ENCODE measurements around the gene TRIO. TPM values are rescaled to one million over a fixed set of nuclear protein-coding genes. Genes with fewer than 3 reads are reported as not detected.
"Not testable (repeated sequence)": the region's sequence is repeated elsewhere in the genome, so short reads cannot be mapped to it uniquely, and the experiment has no call there.

The TRIO gene
- total RNA-seq, 3 donors from 2014 or later (not counting 1 experiment from before 2014, with no cell fraction given) = 84.6 to 136 (median 94.3) TPM

DNA sequence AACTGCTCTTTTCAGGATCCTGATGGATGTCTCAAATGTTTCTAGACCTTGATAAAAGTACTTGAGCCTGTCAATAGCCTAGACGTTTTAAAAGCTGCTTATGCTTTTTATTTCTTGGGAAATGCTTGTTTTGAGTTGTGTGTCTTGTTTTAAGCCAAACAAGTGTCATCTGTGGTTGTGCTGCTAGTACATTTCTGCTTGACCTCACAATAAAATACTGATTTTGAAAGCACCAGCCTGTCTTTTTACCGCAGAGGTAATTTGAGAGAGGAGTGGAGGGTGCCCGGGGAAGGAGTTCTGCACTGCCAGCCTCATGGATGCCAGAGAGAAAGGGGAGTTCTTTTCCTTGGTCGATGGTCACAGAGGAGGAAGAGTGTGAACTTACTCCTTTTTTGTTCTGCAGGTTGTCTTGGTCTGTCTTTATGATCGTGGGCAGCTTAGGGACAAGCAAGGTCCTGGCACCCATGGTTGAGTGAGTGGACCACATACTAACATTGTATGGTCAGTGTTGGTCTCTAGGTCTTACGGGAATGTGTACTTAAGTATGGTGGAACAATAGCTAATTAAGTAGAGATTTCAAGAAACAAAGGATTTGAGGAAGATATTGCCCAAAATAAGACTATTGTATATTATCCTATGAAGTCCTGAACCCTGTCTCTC is 61.0 kb downstream of the TRIO start:
- no peaks in the 10 kb centered on the region for H3K36me3 Mint-ChIP-seq
- Histone ChIP-seq H3K27ac (ENCODE audit: low read length) (no peak overlapping the region), H3K4me3 (ENCODE audit: low read length) (no peak overlapping the region), H3K27me3 (ENCODE audit: control insufficient read depth, insufficient read depth, low read length) (no peaks in the 10 kb centered on the region), H3K36me3 (ENCODE audit: control insufficient read depth, insufficient read depth, low read length) (no peaks in the 10 kb centered on the region), H3K4me1 (ENCODE audit: control insufficient read depth, insufficient read depth, low read length) (peaks cover 30% of the 10 kb centered on the region), H3K9me3 (ENCODE audit: control insufficient read depth, insufficient read depth, low read length) (no peaks in the 10 kb centered on the region)
- 68% methylated on average over 6 of the region's 6 CpGs for WGBS (ENCODE audit: insufficient coverage)
- no peak for DNase-seq
- intact Hi-C loops (cut with micrococcal nuclease) = no loop called here
- H3K9me3 Mint-ChIP-seq = no peaks in the 10 kb centered on the region
- H3K27ac Mint-ChIP-seq = peak overlapping the region; percentile 59 to 90
- no peak for ATAC-seq
- peak overlapping the region; percentile 82 for H3K4me3 Mint-ChIP-seq
- H3K27me3 Mint-ChIP-seq (ENCODE audit: low read depth in 2 of 2) = no peaks in the 10 kb centered on the region
- TF ChIP-seq, protein P1, sequence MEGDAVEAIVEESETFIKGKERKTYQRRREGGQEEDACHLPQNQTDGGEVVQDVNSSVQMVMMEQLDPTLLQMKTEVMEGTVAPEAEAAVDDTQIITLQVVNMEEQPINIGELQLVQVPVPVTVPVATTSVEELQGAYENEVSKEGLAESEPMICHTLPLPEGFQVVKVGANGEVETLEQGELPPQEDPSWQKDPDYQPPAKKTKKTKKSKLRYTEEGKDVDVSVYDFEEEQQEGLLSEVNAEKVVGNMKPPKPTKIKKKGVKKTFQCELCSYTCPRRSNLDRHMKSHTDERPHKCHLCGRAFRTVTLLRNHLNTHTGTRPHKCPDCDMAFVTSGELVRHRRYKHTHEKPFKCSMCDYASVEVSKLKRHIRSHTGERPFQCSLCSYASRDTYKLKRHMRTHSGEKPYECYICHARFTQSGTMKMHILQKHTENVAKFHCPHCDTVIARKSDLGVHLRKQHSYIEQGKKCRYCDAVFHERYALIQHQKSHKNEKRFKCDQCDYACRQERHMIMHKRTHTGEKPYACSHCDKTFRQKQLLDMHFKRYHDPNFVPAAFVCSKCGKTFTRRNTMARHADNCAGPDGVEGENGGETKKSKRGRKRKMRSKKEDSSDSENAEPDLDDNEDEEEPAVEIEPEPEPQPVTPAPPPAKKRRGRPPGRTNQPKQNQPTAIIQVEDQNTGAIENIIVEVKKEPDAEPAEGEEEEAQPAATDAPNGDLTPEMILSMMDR (IDR thresholded peaks at IDR 0.05) = no peak
- H3K4me1 Mint-ChIP-seq = peaks cover 39 to 71% of the 10 kb centered on the region in 2 donors

DNA sequence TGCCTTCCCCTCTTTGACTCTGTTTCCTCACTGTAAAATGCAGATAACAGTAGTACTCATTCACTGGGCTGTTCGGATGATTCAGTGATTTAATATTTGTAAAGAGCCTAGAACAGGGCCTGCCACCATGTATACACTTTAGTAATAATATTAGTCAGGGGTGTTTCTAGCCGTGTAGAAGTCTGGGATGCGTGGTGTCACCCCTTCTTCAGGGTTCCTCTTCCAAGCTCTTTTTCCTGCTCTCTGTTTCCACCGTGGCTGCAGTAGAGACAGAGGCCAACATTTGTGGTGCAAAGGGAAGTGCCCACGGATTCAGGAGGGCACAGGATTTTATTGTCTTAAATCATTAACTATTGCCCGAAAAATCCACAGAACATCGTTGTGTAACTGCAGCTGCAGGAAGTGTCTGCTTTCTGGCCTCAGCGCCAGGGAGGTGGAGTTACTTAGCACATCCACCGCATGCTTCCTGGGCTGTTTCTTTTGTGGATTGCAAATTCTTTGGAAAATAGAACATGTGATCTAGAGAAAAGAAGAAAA is 61.7 kb downstream of the TRIO start:
- H3K9me3 Mint-ChIP-seq = no peaks in the 10 kb centered on the region
- peak in 2 of 3 donors; percentile 27 to 52 for ATAC-seq

GRCh38 chr5:14206028-14206725 is 63.0 kb downstream of the TRIO start:
- H3K36me3 ChIP-seq (ENCODE audit: control insufficient read depth, insufficient read depth, low read length) = no peaks in the 10 kb centered on the region
- Mint-ChIP-seq H3K27me3 (ENCODE audit: low read depth in 2 of 2) (no peaks in the 10 kb centered on the region), H3K27ac (peak overlapping the region in 1 of 2 donors; percentile 70), H3K4me3 (peak overlapping the region; percentile 35), H3K4me1 (peaks cover 47 to 77% of the 10 kb centered on the region in 2 donors), H3K36me3 (no peaks in the 10 kb centered on the region), H3K9me3 (no peaks in the 10 kb centered on the region)
- H3K27ac ChIP-seq (ENCODE audit: low read length) = no peak overlapping the region
- H3K27me3 ChIP-seq (ENCODE audit: control insufficient read depth, insufficient read depth, low read length) = no peaks in the 10 kb centered on the region
- no peak for DNase-seq
- no peak for ATAC-seq
- no peak overlapping the region for H3K4me3 ChIP-seq (ENCODE audit: low read length)
- H3K4me1 ChIP-seq (ENCODE audit: control insufficient read depth, insufficient read depth, low read length) = peaks cover 30% of the 10 kb centered on the region
- intact Hi-C loops (cut with micrococcal nuclease) = loop anchor here (5.0 kb wide), 3 partner anchors 34 to 59 kb away; no protein-coding TSS in a partner anchor
- no peaks in the 10 kb centered on the region for H3K9me3 ChIP-seq (ENCODE audit: control insufficient read depth, insufficient read depth, low read length)
- 64% methylated on average over 7 of the region's 11 CpGs for WGBS (ENCODE audit: insufficient coverage)
- TF ChIP-seq, protein P1 (IDR thresholded peaks at IDR 0.05) = no peak

More for the DNA sequence above, 61.7 kb downstream of the TRIO start:
- no peaks in the 10 kb centered on the region for H3K27me3 ChIP-seq (ENCODE audit: control insufficient read depth, insufficient read depth, low read length)
- H3K27me3 Mint-ChIP-seq (ENCODE audit: low read depth in 2 of 2) = no peaks in the 10 kb centered on the region
- TF ChIP-seq, protein P1 (IDR thresholded peaks at IDR 0.05) = no peak
- 9% methylated on average over 8 of the region's 9 CpGs for WGBS (ENCODE audit: insufficient coverage)
- H3K27ac Mint-ChIP-seq = peak overlapping the region; percentile 59 to 90
- no peak overlapping the region for H3K4me3 ChIP-seq (ENCODE audit: low read length)
- H3K27ac ChIP-seq (ENCODE audit: low read length) = no peak overlapping the region
- no peaks in the 10 kb centered on the region for H3K36me3 Mint-ChIP-seq
- peaks cover 30% of the 10 kb centered on the region for H3K4me1 ChIP-seq (ENCODE audit: control insufficient read depth, insufficient read depth, low read length)
- DNase-seq = no peak
- peak overlapping the region; percentile 82 for H3K4me3 Mint-ChIP-seq
- no peaks in the 10 kb centered on the region for H3K36me3 ChIP-seq (ENCODE audit: control insufficient read depth, insufficient read depth, low read length)
- no peaks in the 10 kb centered on the region for H3K9me3 ChIP-seq (ENCODE audit: control insufficient read depth, insufficient read depth, low read length)
- peaks cover 46 to 73% of the 10 kb centered on the region in 2 donors for H3K4me1 Mint-ChIP-seq
- intact Hi-C loops (cut with micrococcal nuclease) = loop anchor here (5.0 kb wide), 3 partner anchors 33 to 58 kb away; no protein-coding TSS in a partner anchor

GRCh38 chr5:14207428-14207827 is 64.3 kb downstream of the TRIO start:
- not testable (repeated sequence) for H3K36me3 ChIP-seq (ENCODE audit: control insufficient read depth, insufficient read depth, low read length); H3K36me3 Mint-ChIP-seq; H3K27me3 Mint-ChIP-seq (ENCODE audit: low read depth in 2 of 2); H3K27ac ChIP-seq (ENCODE audit: low read length); H3K9me3 ChIP-seq (ENCODE audit: control insufficient read depth, insufficient read depth, low read length); H3K9me3 Mint-ChIP-seq; DNase-seq; H3K4me3 ChIP-seq (ENCODE audit: low read length); H3K27me3 ChIP-seq (ENCODE audit: control insufficient read depth, insufficient read depth, low read length)
- peak; percentile 19 to 37 (median 27) for ATAC-seq
- H3K4me1 Mint-ChIP-seq = peaks cover 47 to 71% of the 10 kb centered on the region in 2 donors
- H3K4me3 Mint-ChIP-seq = peak overlapping the region; percentile 57
- intact Hi-C loops (cut with micrococcal nuclease) = loop anchor here (5.0 kb wide), 3 partner anchors 35 to 60 kb away; no protein-coding TSS in a partner anchor
- peaks cover 37% of the 10 kb centered on the region for H3K4me1 ChIP-seq (ENCODE audit: control insufficient read depth, insufficient read depth, low read length)
- no CpG with 5 or more reads among the region's 3 CpGs for WGBS (ENCODE audit: insufficient coverage)
- peak overlapping the region; percentile 37 to 86 for H3K27ac Mint-ChIP-seq
